HepG2 (cell line): ENCODE data around the gene PRUNE1. TPM values are rescaled to one million over a fixed set of nuclear protein-coding genes. Genes with fewer than 3 reads are reported as not detected.

Experiments used
- CCDC6 ChIP-seq: sonication (generic); formaldehyde crosslinking; IDR thresholded peaks from 2 replicates; pipeline ENCODE4 v1.8.1; 2022; ENCODE audit warnings: mild to moderate bottlenecking, missing genetic modification reagents, moderate library complexity
- DPF2 ChIP-seq: sonication (generic); formaldehyde crosslinking; IDR thresholded peaks from 2 replicates; pipeline ENCODE4 v1.4.0; 2020; ENCODE audit warnings: mild to moderate bottlenecking, low read depth, missing genetic modification reagents, borderline replicate concordance
- ETS1 ChIP-seq: sonication (generic); formaldehyde crosslinking; IDR thresholded peaks from 2 replicates; pipeline ENCODE4 v1.4.0; 2020; ENCODE audit warnings: missing genetic modification reagents
- PHF5A ChIP-seq: IDR thresholded peaks from one replicate; pipeline ENCODE4 v1.6.1; 2018; ENCODE audit warnings: low read depth, missing genetic modification reagents; ENCODE audit not compliant: unreplicated experiment
- RFXANK ChIP-seq: IDR thresholded peaks from 2 replicates; pipeline ENCODE4 v1.6.1; 2016
- STAT6 ChIP-seq: sonication (generic); formaldehyde crosslinking; IDR thresholded peaks from 2 replicates; pipeline ENCODE4 v1.4.0; 2020; ENCODE audit warnings: missing genetic modification reagents, mild to moderate bottlenecking, borderline replicate concordance
- ZBTB40 ChIP-seq, 2 experiments: fragments of 450-650 bp in 1 of 2; sonication (generic) in 1 of 2; formaldehyde crosslinking in 1 of 2; IDR thresholded peaks; 2 replicates each; pipeline versions ENCODE4 v1.6.1 to v1.8.0; 2016 to 2022; ENCODE audit warnings: antibody characterized with exemption in 1 of 2, mild to moderate bottlenecking in 1 of 2, missing genetic modification reagents in 1 of 2
- ZBTB44 ChIP-seq: sonication (generic); formaldehyde crosslinking; IDR thresholded peaks from 2 replicates; pipeline ENCODE4 v1.4.0; 2020; ENCODE audit warnings: missing genetic modification reagents
- ZNF274 ChIP-seq: sonication (generic); formaldehyde crosslinking; IDR thresholded peaks from 2 replicates; pipeline ENCODE4 v1.5.1; 2020; ENCODE audit warnings: mild to moderate bottlenecking, missing genetic modification reagents
- ZNF576 ChIP-seq: sonication (generic); formaldehyde crosslinking; IDR thresholded peaks from 2 replicates; pipeline ENCODE4 v1.4.0; 2020; ENCODE audit warnings: mild to moderate bottlenecking, missing genetic modification reagents
- ZNF639 ChIP-seq: conservative IDR thresholded peaks from 2 replicates; pipeline ENCODE4 v1.6.1; 2018; ENCODE audit warnings: missing genetic modification reagents
- polyA plus RNA-seq, 8 experiments: library from polyadenylated mRNA; depleted of rRNA in 3 of 8; stranded (reverse) in 7 of 8; unstranded in 1 of 8; fragments of >200 nt; fragmentation: Illumina TruSeq in 4 of 8; extraction: Trizol in 4 of 8; gene quantifications; 2 replicates each; pipeline versions ENCODE4 v1.2.1 to v1.2.3, GENCODE V29; 2011 to 2016; ENCODE audit warnings: low read depth in 4 of 8, missing spikeins in 1 of 8, mixed read lengths in 1 of 8; ENCODE audit not compliant: insufficient read depth in 1 of 8
- total RNA-seq, 5 experiments: library from RNA; depleted of rRNA; stranded (reverse); fragments of >200 nt; fragmentation: Illumina TruSeq; extraction: Trizol; gene quantifications; 2 replicates each; pipeline ENCODE4 v1.2.3, GENCODE V29; 2016; ENCODE audit warnings: low read depth in 1 of 5

PRUNE1 gene
- total and polyA plus RNA-seq, 2 of the 13 experiments (the other 11 are each of a cell fraction or from before 2014, with no cell fraction given), result 19.0 to 31.9 TPM

- TF ChIP-seq ZBTB44 (CRISPR knock-in tag) (no peak), RFXANK (no peak), STAT6 (CRISPR knock-in tag) (no peak; the same call in 1 of the 2 replicates), ZNF274 (no peak; the same call in 1 of the 2 replicates), ZBTB40 (IDR thresholded peaks at IDR 0.05) (no peak), ZBTB40 (CRISPR knock-in tag; IDR thresholded peaks at IDR 0.05) (peak; percentile 69), ETS1 (CRISPR knock-in tag) (no peak), CCDC6 (CRISPR knock-in tag) (0 out of 2 replicates have a peak, but pooled peaks have one; percentile 42), ZNF639 (no peak), DPF2 (CRISPR knock-in tag) (no peak), PHF5A (no peak), ZNF576 (no peak)
Measured at GRCh38 chr1:151047925-151048644, 39.8 kb downstream of the PRUNE1 start (continued).
